Left ventricle myocardium inferior (tissue), 1 donor: ENCODE results near the gene HDAC9. TPM values are rescaled to one million over a fixed set of nuclear protein-coding genes. Genes with fewer than 3 reads are reported as not detected.

Experiments used
- DNase-seq: peaks from one replicate; pipeline ENCODE4 v3.0.0-alpha.2; 2020
- H3K27ac ChIP-seq: fragments of 200-600 bp; replicated peaks from 2 replicates; pipeline ENCODE4 v1.8.0; 2021
- H3K27me3 ChIP-seq: fragments of 200-600 bp; 2 replicates; pipeline ENCODE4 v1.8.0; 2021; ENCODE audit warnings: low read depth
- H3K36me3 ChIP-seq: fragments of 200-600 bp; 2 replicates; pipeline ENCODE4 v1.8.0; 2021
- H3K4me1 ChIP-seq: fragments of 200-600 bp; 2 replicates; pipeline ENCODE4 v1.8.0; 2021
- H3K4me3 ChIP-seq: fragments of 200-600 bp; 2 replicates; pipeline ENCODE4 v1.8.0; 2021; ENCODE audit warnings: mild to moderate bottlenecking, moderate library complexity
- H3K9me3 ChIP-seq: fragments of 200-600 bp; replicated peaks from 2 replicates; pipeline ENCODE4 v1.8.0; 2021
- intact Hi-C: fragments of 100-400 bp; cut with micrococcal nuclease; formaldehyde crosslinking; loops from one replicate; pipeline ENCODE4 v1.11.0; 2022
- total RNA-seq: library from RNA; stranded (reverse); fragmentation: NEBNext Ultra II Directional; extraction: Animal tissue kit (Norgen Biotek cat#: 25700); gene quantifications from one replicate; pipeline ENCODE4 v1.2.1, GENCODE V29; 2021
- TF ChIP-seq, protein P1 (sequence below): fragments of 200-600 bp; IDR thresholded peaks from 2 replicates; pipeline ENCODE4 v1.8.0; 2021; ENCODE audit warnings: antibody characterized with exemption, mild to moderate bottlenecking, borderline replicate concordance
- donor health status: DM: no; HTN: yes; CAD: no; lungs with severe emphysema.

The HDAC9 gene
- total RNA-seq, 1 donor from 2014 or later: 39.6 TPM

DNA sequence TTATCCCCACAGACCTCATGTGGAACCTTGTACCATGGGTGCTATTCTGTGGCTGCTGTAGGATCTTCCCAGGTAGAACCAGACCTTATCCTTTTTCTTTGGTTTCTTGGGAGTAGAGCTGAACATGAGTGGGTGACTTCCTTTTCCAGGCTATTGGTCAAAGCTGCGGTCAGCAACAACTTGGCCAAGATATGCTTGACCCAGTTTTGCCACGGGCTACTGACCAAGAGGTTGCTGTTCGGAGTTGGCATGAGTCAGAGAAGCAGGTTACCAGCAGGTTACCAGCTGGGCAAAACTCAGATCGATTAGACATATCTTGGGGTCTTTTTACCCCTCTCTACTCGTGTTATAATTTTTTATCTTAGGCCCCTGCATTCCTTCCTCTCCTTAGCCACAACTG is 36.7 kb upstream of the HDAC9 start:
- H3K27me3 ChIP-seq: no peaks in the 10 kb centered on the region
- H3K27ac ChIP-seq: no peak overlapping the region
- no peaks in the 10 kb centered on the region for H3K36me3 ChIP-seq
- intact Hi-C loops: no loop called here
- TF ChIP-seq, protein P1, sequence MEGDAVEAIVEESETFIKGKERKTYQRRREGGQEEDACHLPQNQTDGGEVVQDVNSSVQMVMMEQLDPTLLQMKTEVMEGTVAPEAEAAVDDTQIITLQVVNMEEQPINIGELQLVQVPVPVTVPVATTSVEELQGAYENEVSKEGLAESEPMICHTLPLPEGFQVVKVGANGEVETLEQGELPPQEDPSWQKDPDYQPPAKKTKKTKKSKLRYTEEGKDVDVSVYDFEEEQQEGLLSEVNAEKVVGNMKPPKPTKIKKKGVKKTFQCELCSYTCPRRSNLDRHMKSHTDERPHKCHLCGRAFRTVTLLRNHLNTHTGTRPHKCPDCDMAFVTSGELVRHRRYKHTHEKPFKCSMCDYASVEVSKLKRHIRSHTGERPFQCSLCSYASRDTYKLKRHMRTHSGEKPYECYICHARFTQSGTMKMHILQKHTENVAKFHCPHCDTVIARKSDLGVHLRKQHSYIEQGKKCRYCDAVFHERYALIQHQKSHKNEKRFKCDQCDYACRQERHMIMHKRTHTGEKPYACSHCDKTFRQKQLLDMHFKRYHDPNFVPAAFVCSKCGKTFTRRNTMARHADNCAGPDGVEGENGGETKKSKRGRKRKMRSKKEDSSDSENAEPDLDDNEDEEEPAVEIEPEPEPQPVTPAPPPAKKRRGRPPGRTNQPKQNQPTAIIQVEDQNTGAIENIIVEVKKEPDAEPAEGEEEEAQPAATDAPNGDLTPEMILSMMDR: no peak
- no peak for DNase-seq
- H3K9me3 ChIP-seq: no peaks in the 10 kb centered on the region
- peaks cover 17% of the 10 kb centered on the region for H3K4me1 ChIP-seq
- no peak overlapping the region for H3K4me3 ChIP-seq

DNA sequence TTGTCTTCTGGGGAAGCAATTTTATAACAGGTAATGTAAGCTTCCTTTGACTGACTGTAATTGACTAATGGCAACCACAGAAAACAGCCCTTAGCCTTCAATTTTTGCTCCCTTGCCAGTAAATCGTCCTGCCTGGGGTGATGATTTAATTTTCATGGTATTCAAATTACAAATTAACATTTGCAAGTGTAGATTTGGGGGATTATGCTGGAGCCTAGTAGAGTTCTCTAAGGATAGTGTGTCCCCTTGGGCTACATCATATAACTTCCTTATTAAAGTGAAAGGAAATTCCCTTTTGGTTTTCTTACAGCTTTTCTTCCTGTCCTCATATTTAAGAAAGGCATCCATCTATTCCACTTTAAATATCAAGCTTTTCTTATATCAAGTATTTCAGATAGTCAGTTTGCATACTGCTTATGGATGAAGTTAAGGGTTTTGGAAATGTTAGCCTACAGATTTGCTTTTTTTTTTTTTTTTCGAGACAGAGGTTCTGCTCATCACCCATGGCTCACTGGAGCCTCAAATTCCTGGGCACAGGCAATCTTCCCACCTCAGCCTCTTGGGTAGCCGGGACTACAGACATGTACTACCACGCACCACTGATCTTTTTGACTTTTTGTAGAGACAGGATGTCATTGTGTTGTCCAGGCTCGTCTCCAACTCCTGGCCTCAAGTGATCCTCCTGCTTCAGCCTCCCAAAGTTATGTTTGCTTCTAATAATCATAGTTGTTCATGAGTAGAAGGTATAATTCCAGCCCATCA is 35.9 kb upstream of the HDAC9 start:
- Histone ChIP-seq H3K4me3 (no peak overlapping the region), H3K27me3 (no peaks in the 10 kb centered on the region), H3K4me1 (peaks cover 17% of the 10 kb centered on the region), H3K36me3 (no peaks in the 10 kb centered on the region), H3K27ac (no peak overlapping the region), H3K9me3 (no peaks in the 10 kb centered on the region)
- TF ChIP-seq, protein P1: no peak
- DNase-seq: no peak
- intact Hi-C loops: no loop called here

DNA sequence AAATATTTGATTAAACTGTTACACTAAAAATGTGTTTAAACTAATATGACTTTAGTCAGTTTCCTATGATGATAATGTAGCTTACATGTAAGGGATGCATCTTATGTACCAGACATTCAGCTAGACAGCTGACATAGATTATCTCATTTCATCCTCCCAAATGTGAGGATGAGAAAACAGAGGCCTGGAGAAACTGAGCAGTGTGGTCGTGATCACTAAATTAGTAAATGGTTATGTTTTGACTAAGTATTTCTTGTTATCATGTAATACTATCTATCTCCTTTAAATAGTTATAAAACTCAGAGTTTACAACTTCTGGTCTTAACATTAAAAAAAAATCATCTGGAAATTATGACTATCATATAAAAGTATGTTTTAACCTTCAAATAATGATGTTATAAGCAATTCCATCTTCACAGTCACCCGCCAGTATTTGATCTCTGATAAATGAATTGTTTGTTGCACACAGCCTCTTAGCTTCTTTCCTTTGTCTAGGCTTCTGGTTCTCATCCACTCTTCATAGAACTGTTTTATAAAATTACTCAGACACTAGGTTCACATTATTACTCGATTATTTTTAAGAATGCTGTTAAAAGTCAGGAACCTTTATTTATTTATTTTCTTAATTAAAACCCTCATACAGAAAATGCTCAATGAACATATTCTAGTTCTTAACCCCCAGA is 33.6 kb upstream of the HDAC9 start:
- H3K36me3 ChIP-seq: no peaks in the 10 kb centered on the region
- H3K4me1 ChIP-seq: peaks cover 17% of the 10 kb centered on the region
- H3K4me3 ChIP-seq: no peak overlapping the region
- H3K27me3 ChIP-seq: no peaks in the 10 kb centered on the region
- intact Hi-C loops: no loop called here
- no peak overlapping the region for H3K27ac ChIP-seq
- TF ChIP-seq, protein P1: no peak
- no peak for DNase-seq
- no peaks in the 10 kb centered on the region for H3K9me3 ChIP-seq

DNA sequence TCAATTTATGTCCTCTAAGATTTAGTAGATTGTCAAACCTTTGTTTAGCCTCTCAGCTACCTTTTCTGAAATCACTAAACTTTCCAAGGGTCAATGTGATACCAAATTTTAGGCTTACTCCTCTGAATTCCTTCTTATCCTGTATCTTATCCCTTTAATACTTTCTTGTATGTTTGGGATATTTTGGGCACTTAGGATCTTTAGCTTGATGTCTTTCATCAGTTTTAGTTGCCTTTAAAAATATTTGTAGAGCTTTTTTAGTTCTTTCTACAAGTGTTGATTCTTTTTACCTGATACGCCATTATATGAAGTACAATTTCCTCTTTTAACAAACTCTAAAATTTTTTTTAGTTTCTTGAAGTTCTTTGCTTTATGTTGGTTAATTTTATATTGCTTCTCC is 30.7 kb upstream of the HDAC9 start:
- Histone ChIP-seq H3K4me1 (no peaks in the 10 kb centered on the region), H3K36me3 (no peaks in the 10 kb centered on the region), H3K4me3 (no peak overlapping the region), H3K9me3 (no peaks in the 10 kb centered on the region), H3K27me3 (no peaks in the 10 kb centered on the region), H3K27ac (no peak overlapping the region)
- intact Hi-C loops: no loop called here
- TF ChIP-seq, protein P1: no peak
- no peak for DNase-seq

DNA sequence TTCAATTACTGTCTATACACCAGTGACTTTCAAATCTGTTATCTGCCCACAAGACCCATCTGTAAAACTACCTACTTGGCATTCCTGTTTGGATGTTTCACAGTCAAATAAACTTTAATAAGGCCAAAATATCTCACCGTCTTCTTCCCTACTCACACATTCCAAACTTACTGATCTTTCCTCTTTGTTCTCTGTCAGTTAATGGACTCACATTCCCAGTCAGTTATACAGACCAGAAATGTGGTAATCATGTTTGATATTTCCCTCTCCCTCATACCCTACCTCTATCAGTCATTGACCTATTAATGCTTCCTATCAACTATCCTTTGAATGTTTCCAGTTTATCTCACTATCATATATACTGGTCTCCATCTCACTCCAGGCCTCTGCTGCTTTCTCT is 28.5 kb upstream of the HDAC9 start:
- intact Hi-C loops: no loop called here
- DNase-seq: no peak

More for the DNA sequence above, 28.5 kb upstream of the HDAC9 start:
- no peaks in the 10 kb centered on the region for H3K9me3 ChIP-seq
- TF ChIP-seq, protein P1: no peak
- H3K27me3 ChIP-seq: no peaks in the 10 kb centered on the region
- no peak overlapping the region for H3K4me3 ChIP-seq
- H3K36me3 ChIP-seq: no peaks in the 10 kb centered on the region
- H3K27ac ChIP-seq: no peak overlapping the region
- H3K4me1 ChIP-seq: peaks cover 6% of the 10 kb centered on the region
